GM21528 (cell line): ENCODE results near the gene CSTF2.

Source experiments
- ATAC-seq: cut with Tn5 transposase; IDR thresholded peaks from one replicate; pipeline ENCODE4 v1.9.1; 2021; ENCODE audit warnings: mild to moderate bottlenecking, moderate library complexity; ENCODE audit not compliant: unreplicated experiment, low FRiP score

Gene CSTF2

GRCh38 chrX:100868273-100868672, 48.1 kb downstream of the CSTF2 start:
- no peak for ATAC-seq

- ATAC-seq: no peak
These were observed 50.3 kb downstream of the CSTF2 start for GRCh38 chrX:100870527-100870926.

GRCh38 chrX:100871594-100872560, 51.7 kb downstream of the CSTF2 start:
- ATAC-seq: no peak

GRCh38 chrX:100874325-100874724, 54.1 kb downstream of the CSTF2 start, which contains the start of gene NOX1:
NOX1 (minus strand) TSS chrX:100874359; CDS start chrX:100874139, 220 bp downstream.
- ATAC-seq: no peak

GRCh38 chrX:100880368-100880767, 60.2 kb downstream of the CSTF2 start:
- ATAC-seq: no peak

GRCh38 chrX:100883654-100884053, 63.5 kb downstream of the CSTF2 start:
- ATAC-seq: no peak
